Measurements from ENCODE around the gene PYY.
"Not testable (repeated sequence)": the region's sequence is repeated elsewhere in the genome, so short reads cannot be mapped to it uniquely, and the experiment has no call there.

The PYY gene

DNA sequence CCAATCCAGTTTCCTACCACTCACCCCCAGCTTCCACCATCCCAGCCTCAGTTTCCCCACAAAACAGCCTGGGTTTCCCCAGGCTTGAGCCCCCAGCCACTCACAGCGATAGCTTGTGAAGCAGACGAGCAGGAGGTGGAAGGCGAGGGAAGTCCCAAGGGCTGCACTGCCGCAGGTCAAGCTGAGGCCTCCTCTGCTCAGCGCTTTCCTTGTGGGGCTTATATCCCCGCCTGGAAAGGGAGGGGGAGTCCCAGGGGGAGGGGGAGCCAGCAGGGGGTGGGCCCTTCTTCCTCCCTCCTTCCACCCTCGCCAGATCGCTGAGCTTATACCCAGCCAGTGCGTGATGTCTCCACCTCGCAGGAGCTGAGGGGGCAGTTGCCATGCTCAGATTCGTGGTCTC, at the start of gene PYY:
Gene PYY, minus strand, starts transcription at position 195 of the 400 bp plus-strand sequence. CDS start 457 bp downstream, outside the sequence.
- peaks cover 58% of the 10 kb centered on the region for H3K27me3 Mint-ChIP-seq (ENCODE audit: low read depth)
- no peak for DNase-seq (ENCODE audit: low spot score)
- peak within 1 kb of the TSS; percentile 30 for H3K4me3 Mint-ChIP-seq
- no peak within 1 kb of the TSS for H3K27ac Mint-ChIP-seq
- H3K36me3 Mint-ChIP-seq (ENCODE audit: low read depth), result no peaks in the 10 kb centered on the region
- peaks cover 5% of the 10 kb centered on the region for H3K4me1 Mint-ChIP-seq (ENCODE audit: low read depth)
- H3K9me3 Mint-ChIP-seq, result no peaks in the 10 kb centered on the region

DNA sequence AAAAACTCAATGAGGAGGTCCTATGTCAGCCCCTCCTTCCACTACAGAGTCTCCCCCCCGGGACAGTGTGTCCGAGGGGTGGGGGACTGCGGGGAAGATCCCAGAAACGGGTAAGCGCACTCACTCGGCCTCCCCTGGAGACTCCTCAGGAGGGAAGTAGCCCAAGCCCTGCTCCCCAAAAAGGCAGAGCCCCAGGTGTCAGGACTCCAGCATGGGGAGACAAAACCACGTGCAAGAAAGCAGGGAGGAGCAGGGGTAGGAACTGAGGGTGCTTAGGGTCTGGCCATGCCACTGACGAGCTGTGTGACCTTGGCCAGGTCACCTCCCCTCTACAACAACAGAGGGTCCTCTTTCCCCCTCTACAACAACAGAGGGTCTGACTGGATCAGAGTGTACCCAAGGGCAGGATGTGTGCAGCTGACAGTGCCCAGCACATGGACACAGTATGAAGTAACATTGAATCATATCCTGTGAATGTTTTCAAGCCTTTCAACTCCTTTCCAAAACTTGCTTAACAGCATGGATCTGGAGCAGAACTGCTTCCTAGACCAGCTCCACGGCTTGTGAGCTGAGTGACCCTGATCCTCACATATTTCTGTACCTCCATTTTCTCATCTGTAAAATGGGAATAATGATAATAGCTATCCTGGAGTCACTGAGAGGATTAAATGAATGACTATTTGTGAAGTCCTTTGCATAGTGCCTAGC, 48.6 kb upstream of the PYY start:
- Mint-ChIP-seq H3K36me3 (ENCODE audit: low read depth) (no peaks in the 10 kb centered on the region), H3K27ac (no peak overlapping the region), H3K4me3 (no peak overlapping the region), H3K9me3 (no peaks in the 10 kb centered on the region), H3K4me1 (ENCODE audit: low read depth) (peaks cover 11% of the 10 kb centered on the region), H3K27me3 (ENCODE audit: low read depth) (peaks cover 38% of the 10 kb centered on the region)
- DNase-seq (ENCODE audit: low spot score), result no peak

DNA sequence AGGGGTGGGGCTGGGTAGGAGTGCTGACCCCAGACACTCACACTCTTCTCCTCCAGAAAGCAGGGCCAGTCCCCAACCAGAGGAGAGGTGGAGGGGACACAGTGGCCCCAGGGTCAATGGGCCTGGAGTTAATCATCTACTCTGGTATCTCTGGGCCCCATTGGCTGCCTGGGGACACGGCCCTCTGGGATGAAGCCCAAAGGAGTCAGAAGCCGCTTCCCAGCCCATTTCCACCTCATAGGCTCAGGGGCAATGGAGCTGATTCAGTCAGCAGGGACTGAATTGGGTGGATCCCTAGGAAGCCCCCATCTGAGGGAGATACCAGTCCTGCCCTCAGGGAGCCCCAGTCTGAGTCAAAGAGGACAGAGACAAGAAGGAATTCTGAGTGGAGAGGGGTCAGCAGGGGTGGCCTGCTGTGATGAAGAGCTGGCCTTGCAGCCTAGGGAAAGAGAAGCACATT, 47.8 kb upstream of the PYY start:
- peaks cover 35% of the 10 kb centered on the region for H3K27me3 Mint-ChIP-seq (ENCODE audit: low read depth)
- no peak overlapping the region for H3K27ac Mint-ChIP-seq
- H3K36me3 Mint-ChIP-seq (ENCODE audit: low read depth), result no peaks in the 10 kb centered on the region
- no peak overlapping the region for H3K4me3 Mint-ChIP-seq
- DNase-seq (ENCODE audit: low spot score), result no peak
- H3K9me3 Mint-ChIP-seq, result no peaks in the 10 kb centered on the region
- peaks cover 6% of the 10 kb centered on the region for H3K4me1 Mint-ChIP-seq (ENCODE audit: low read depth)

DNA sequence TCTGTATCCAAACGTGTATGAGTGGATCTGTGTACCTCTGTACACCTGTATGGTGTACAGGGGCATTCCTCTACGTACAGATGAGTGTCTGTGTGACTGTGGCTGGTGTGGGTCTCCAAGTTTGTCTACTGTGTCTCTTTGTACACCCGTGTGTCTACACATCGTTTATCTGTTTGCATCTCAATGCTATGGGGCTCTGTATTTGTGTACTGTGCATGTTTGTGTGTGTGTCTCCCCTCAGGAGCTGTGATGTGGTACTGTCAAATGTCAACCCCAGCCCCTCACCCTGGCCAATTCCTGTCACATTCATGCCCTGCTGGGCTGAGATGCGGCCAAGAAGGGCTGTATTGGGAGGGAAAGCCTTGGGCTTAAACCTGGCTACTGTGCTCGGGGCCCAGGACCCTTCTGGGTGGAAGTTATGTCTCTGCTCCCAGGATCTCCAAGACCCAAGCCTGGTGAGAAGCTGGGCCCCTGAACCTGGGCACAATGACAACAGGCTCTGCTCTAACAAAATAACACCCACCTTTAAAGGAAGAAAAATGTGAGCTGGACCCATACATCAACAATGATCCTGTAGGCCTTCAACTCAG, 47.2 kb upstream of the PYY start:
- Mint-ChIP-seq H3K36me3 (ENCODE audit: low read depth) (no peaks in the 10 kb centered on the region), H3K4me1 (ENCODE audit: low read depth) (peaks cover under 1% of the 10 kb centered on the region), H3K27me3 (ENCODE audit: low read depth) (peaks cover 33% of the 10 kb centered on the region), H3K9me3 (no peaks in the 10 kb centered on the region), H3K27ac (no peak overlapping the region), H3K4me3 (no peak overlapping the region)
- DNase-seq (ENCODE audit: low spot score), result no peak

DNA sequence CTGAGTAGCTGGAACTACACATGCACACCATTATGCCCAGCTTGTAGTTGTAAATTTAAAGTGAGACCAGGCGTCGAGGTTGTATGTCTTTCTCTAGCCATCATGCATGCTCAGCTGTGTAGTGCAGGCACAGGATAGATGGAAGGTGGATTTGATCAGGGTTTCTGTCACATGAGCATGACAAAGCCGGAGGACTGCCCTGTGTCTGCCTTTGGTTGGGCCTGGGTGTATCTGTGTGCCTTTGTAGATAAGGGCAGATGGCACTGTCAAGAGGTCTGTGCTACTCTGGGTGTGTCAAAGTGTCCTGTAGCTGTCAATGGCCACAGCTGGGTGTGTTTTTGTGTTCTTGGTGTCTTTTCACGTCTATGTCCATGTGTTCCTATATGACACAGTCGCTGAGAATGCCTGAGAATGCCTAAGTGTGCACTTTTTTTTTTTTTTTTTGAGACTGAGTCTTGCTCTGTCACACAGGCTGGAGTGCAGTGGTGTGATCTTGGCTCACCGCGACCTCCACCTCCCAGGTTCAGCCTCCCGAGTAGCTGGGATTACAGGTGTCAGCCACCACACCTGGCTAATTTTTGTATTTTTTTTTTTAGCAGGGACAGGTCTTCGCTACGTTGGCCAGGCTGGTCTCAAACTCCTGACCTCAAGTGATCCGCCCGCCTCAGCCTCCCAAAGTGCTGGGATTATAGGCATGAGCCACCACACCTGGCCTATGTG, 46.6 kb upstream of the PYY start:
- no peak overlapping the region for H3K27ac Mint-ChIP-seq
- H3K27me3 Mint-ChIP-seq (ENCODE audit: low read depth), result peaks cover 33% of the 10 kb centered on the region
- no peaks in the 10 kb centered on the region for H3K9me3 Mint-ChIP-seq
- no peak overlapping the region for H3K4me3 Mint-ChIP-seq
- no peak for DNase-seq (ENCODE audit: low spot score)
- no peaks in the 10 kb centered on the region for H3K4me1 Mint-ChIP-seq (ENCODE audit: low read depth)
- H3K36me3 Mint-ChIP-seq (ENCODE audit: low read depth), result no peaks in the 10 kb centered on the region

DNA sequence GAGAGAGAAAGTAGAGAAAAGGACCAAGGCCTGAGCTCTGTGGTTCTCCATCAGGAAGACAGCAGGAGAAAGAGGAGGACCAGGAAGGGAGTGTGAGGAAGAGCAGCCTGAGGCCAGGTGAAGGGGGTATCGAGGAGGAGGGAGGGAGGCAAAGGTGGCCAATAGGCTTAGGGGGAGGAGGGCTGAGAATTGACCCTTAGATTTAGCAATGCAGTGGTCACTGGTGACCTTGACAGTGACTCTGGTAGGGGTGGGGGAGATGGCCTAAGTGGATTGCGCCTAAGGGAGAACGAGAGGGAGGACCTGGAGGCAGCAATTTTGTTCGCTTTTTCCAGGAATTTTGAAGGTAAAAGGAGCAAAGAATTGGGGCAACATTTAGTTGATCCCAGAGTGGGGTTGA, 45.3 kb upstream of the PYY start:
- H3K27me3 Mint-ChIP-seq (ENCODE audit: low read depth), result peaks cover 37% of the 10 kb centered on the region
- no peak for DNase-seq (ENCODE audit: low spot score)
- H3K9me3 Mint-ChIP-seq, result no peaks in the 10 kb centered on the region
- H3K4me1 Mint-ChIP-seq (ENCODE audit: low read depth), result no peaks in the 10 kb centered on the region
- H3K27ac Mint-ChIP-seq, result no peak overlapping the region
- no peak overlapping the region for H3K4me3 Mint-ChIP-seq
- no peaks in the 10 kb centered on the region for H3K36me3 Mint-ChIP-seq (ENCODE audit: low read depth)

DNA sequence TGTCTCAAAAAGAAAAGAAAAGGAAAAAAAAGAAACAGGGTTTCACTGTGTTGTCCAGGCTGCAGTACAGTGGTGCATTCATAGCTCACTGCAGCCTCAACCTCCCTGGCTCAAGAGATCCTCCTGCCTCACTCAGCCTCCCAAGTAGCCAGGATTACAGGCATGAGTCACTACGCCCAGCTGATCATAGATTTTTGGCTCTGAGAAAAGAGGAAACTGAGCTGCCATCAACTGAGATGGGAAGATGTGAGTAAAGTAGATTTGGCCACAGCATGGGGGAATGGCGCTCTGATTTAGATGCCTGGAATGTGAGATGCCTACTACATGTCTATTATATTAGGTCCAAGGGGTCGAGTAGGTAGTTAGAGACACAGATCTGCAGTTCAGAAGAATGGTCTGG, 44.8 kb upstream of the PYY start:
- Mint-ChIP-seq H3K27ac (no peak overlapping the region), H3K9me3 (no peaks in the 10 kb centered on the region), H3K27me3 (ENCODE audit: low read depth) (peaks cover 35% of the 10 kb centered on the region), H3K4me3 (no peak overlapping the region), H3K4me1 (ENCODE audit: low read depth) (no peaks in the 10 kb centered on the region), H3K36me3 (ENCODE audit: low read depth) (no peaks in the 10 kb centered on the region)
- no peak for DNase-seq (ENCODE audit: low spot score)

DNA sequence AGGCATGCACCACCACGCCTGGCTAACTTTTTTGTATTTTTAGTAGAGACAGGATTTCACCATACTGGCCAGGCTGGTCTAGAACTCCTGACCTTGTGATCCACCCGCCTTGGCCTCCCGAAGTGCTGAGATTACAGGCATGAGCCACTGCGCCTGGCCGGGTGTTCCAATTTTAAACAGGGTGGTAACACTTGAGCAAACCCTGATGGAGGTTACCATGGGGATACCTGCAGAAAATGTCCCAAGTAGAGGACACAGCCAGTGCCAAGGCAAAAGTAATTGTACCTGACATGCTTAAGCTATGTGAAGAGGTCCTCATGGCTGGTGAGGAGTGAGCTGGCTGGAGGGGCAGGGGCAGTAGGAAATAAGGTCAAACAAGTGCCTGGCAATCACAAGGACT, 43.4 kb upstream of the PYY start:
- H3K9me3 Mint-ChIP-seq, result not testable (repeated sequence)

DNA sequence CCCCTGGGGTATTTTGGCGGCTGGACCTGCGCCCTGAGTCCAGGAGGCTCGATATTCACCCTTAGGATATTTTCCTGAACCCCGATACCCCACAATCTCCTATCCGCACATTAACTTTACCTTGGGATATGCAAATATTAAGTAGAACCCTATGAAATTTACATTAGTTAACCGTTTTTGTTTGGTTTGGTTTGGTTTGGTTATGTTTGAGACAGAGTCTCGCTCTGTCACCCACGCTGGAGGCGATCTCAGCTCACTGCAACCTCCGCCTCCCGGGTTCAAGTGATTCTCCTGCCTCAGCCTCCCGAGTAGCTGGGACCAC, 41.4 kb upstream of the PYY start:
- Mint-ChIP-seq H3K4me1 (ENCODE audit: low read depth) (no peaks in the 10 kb centered on the region), H3K9me3 (no peaks in the 10 kb centered on the region), H3K27me3 (ENCODE audit: low read depth) (peaks cover 34% of the 10 kb centered on the region), H3K4me3 (no peak overlapping the region), H3K27ac (no peak overlapping the region), H3K36me3 (ENCODE audit: low read depth) (no peaks in the 10 kb centered on the region)
- no peak for DNase-seq (ENCODE audit: low spot score)

More for the DNA sequence above, 43.4 kb upstream of the PYY start:
- H3K4me3 Mint-ChIP-seq; H3K36me3 Mint-ChIP-seq (ENCODE audit: low read depth); H3K27ac Mint-ChIP-seq; DNase-seq (ENCODE audit: low spot score); H3K4me1 Mint-ChIP-seq (ENCODE audit: low read depth): not testable (repeated sequence)
- H3K27me3 Mint-ChIP-seq (ENCODE audit: low read depth), result peaks cover 36% of the 10 kb centered on the region

DNA sequence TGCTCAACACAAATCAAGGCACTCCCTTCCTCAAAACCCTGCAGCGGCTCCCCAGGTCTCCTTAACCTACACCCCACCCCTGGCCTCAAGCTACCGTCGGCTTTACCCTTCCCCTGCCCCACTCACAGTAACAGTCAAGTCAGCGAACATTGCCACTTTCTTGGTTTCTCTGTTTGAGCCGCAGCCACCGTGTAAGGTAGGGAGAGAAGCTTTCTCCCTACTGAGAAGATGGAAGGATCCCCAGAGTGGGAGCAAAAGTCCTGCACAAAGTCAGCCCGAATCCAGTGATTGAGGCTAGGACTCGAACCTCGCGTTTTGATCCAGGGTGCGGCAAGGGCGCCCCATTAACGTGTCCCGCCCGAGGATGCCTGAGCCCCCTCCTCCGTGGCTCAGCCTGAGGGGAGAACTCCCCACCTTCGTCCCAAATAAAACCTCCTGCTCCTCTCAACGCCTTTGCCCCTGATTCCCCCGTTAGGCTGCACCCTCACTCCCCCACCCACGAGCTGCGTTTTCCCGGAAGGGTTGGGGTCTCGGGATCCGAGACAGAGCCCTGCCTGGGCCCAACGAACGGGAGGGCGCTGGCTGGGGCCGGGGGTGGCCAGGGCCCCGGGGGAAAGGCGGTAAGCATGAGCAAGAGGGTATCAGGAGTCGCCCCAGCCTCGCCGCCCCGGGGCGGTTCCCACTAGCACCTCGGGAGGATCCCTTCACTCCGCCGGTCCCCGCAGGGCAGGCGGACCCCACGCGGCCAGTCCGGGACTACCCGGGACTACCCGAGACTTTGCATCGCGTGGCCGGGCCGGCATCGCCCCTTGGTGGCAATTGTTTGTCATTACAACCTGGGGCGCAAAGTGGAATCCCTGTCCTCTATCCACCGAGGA, 40.8 kb upstream of the PYY start:
- Mint-ChIP-seq H3K9me3 (no peaks in the 10 kb centered on the region), H3K36me3 (ENCODE audit: low read depth) (no peaks in the 10 kb centered on the region), H3K4me1 (ENCODE audit: low read depth) (no peaks in the 10 kb centered on the region), H3K4me3 (no peak overlapping the region), H3K27me3 (ENCODE audit: low read depth) (peaks cover 31% of the 10 kb centered on the region), H3K27ac (no peak overlapping the region)
- peak; percentile 56 for DNase-seq (ENCODE audit: low spot score)

DNA sequence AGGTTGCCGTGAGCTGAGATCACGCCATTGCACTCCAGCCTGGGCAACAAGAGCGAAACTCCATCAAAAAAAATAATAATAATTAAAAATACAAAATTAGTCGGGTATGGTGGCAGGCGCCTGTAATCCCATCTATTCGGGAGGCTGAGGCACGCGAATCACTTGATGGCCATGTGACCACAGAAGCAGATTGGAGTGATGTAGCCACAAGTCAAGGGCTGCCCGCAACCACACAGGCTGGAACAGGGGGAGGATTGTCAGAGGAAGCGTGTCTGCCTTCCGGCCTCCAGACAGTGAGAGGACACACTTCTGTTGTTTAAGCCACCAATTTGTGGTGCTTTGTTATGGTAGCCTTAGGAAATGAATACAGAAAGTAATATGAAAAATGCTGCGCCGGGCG, 38.9 kb upstream of the PYY start:
- Mint-ChIP-seq H3K36me3 (ENCODE audit: low read depth) (no peaks in the 10 kb centered on the region), H3K4me3 (no peak overlapping the region), H3K27me3 (ENCODE audit: low read depth) (peaks cover 30% of the 10 kb centered on the region), H3K4me1 (ENCODE audit: low read depth) (no peaks in the 10 kb centered on the region), H3K27ac (no peak overlapping the region), H3K9me3 (no peaks in the 10 kb centered on the region)
- no peak for DNase-seq (ENCODE audit: low spot score)

DNA sequence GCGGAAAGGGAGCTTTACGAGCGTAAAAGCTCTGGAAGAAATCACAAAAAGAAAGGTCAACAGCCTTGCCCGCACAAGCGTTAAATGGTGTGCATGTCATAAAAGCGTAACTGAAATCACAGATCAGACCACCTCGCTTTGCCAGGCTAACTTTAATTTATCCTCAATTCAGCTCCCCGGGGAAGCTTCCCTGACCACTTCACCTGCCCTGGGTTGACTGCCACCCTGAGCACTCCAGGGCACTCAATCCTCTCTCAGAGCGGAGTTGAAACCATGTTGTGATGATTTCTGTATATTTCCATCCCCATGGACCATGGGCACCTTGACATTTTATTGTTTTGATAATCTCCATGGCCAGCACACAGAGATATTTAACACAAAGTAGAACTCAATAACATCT, 34.6 kb upstream of the PYY start:
- no peaks in the 10 kb centered on the region for H3K36me3 Mint-ChIP-seq (ENCODE audit: low read depth)
- H3K27me3 Mint-ChIP-seq (ENCODE audit: low read depth), result peaks cover 43% of the 10 kb centered on the region
- no peak overlapping the region for H3K4me3 Mint-ChIP-seq
- no peaks in the 10 kb centered on the region for H3K9me3 Mint-ChIP-seq
- no peak overlapping the region for H3K27ac Mint-ChIP-seq
- no peaks in the 10 kb centered on the region for H3K4me1 Mint-ChIP-seq (ENCODE audit: low read depth)
- DNase-seq (ENCODE audit: low spot score), result no peak

DNA sequence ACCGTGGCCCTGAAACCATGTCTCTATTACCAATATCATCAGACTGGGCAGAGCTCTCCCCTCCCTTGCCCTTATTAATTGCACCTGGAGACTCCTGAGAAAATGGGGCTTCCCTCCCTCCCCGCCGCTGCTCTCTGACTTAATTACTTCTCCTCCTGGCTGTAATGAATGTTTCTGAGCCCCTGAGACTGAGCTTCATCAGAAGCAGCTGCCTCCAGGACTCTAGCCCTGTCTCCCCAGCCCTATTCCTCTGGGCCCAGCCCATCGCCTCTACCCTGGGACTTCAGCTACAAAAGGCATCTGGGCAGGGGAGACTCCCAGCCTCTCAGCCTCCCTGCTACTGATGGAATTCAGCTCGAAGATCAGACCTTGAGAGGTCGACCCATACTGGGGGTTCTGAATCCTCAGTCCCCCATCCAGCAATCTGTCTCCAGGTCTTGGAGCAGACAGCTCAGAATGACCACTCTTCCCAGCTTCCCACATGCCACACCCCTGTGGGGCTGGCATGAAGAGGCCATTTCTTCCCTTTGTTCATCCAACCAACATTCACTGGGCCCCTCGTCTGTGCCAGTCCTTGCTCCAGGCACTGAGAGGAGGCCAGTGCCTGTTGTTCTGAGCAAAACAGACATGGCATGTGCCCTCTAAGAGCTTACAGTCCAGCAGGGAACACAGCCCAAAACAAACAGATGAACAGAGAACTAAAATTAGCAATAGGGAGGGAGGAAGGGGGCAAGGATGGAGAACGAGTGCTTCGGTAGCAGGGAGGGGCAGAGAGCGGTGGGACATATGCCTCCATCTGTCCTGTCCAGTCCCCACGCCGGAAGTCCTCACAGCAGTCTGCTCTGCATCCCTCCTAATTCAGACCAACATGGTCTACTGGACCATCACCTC, 33.6 kb upstream of the PYY start:
- no peak overlapping the region for H3K27ac Mint-ChIP-seq

More for the DNA sequence above, 33.6 kb upstream of the PYY start:
- Mint-ChIP-seq H3K9me3 (no peaks in the 10 kb centered on the region), H3K4me3 (no peak overlapping the region), H3K36me3 (ENCODE audit: low read depth) (no peaks in the 10 kb centered on the region), H3K4me1 (ENCODE audit: low read depth) (no peaks in the 10 kb centered on the region), H3K27me3 (ENCODE audit: low read depth) (peaks cover 49% of the 10 kb centered on the region)
- DNase-seq (ENCODE audit: low spot score), result no peak
